Liver (tissue), 3 donors: ENCODE results near the gene LPXN.

Experiments used
- GABPA ChIP-seq, 2 donors: IDR thresholded peaks in 1 of 2; conservative IDR thresholded peaks in 1 of 2; 2 replicates each; pipeline ENCODE4 v1.6.1; 2016; ENCODE audit warnings: antibody characterized with exemption in 2 of 2, mild to moderate bottlenecking in 1 of 2, moderate library complexity in 1 of 2
- RAD21 ChIP-seq, 2 donors: IDR thresholded peaks; 2 replicates each; pipeline ENCODE4 v1.6.1; 2016; ENCODE audit warnings: antibody characterized with exemption in 2 of 2, mild to moderate bottlenecking in 2 of 2
- TF ChIP-seq, protein P1 (sequence below): fragments of 150-350 bp; IDR thresholded peaks from 2 replicates; pipeline ENCODE4 v1.5.1; 2017; ENCODE audit warnings: improper control_type of control experiment, low read depth, low read length; ENCODE audit not compliant: missing input control
- donor health status: healthy.
- donor health status: healthy.

- no peak for TF ChIP-seq GABPA (IDR thresholded peaks at IDR 0.05 in 1 of 2, conservative IDR thresholded peaks at IDR 0.05 in 1 of 2)
- TF ChIP-seq, protein P1, sequence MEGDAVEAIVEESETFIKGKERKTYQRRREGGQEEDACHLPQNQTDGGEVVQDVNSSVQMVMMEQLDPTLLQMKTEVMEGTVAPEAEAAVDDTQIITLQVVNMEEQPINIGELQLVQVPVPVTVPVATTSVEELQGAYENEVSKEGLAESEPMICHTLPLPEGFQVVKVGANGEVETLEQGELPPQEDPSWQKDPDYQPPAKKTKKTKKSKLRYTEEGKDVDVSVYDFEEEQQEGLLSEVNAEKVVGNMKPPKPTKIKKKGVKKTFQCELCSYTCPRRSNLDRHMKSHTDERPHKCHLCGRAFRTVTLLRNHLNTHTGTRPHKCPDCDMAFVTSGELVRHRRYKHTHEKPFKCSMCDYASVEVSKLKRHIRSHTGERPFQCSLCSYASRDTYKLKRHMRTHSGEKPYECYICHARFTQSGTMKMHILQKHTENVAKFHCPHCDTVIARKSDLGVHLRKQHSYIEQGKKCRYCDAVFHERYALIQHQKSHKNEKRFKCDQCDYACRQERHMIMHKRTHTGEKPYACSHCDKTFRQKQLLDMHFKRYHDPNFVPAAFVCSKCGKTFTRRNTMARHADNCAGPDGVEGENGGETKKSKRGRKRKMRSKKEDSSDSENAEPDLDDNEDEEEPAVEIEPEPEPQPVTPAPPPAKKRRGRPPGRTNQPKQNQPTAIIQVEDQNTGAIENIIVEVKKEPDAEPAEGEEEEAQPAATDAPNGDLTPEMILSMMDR: no peak
- TF ChIP-seq RAD21 (IDR thresholded peaks at IDR 0.05): no peak
These were observed 82.0 kb downstream of the LPXN start for GRCh38 chr11:58493676-58494075.
